Ovary (tissue), 3 donors: ENCODE data around the gene SLC44A4.

Experiments
- EP300 ChIP-seq: sonication (generic); formaldehyde crosslinking; IDR thresholded peaks from one replicate; pipeline ENCODE4 v1.6.1; 2017; ENCODE audit warnings: antibody characterized with exemption
- POLR2A ChIP-seq: fragments of 450-650 bp; IDR thresholded peaks from one replicate; pipeline ENCODE4 v1.6.1; 2017; ENCODE audit warnings: antibody characterized with exemption, mild to moderate bottlenecking, moderate library complexity
- TF ChIP-seq, protein P1 (sequence below), 3 donors: fragments of 450-650 bp in 2 of 3; fragments of 200-600 bp in 1 of 3; IDR thresholded peaks; one replicate each; pipeline versions ENCODE4 v1.5.1 to v1.8.0; 2016 to 2022; ENCODE audit warnings: antibody characterized with exemption in 3 of 3, mild to moderate bottlenecking in 1 of 3
- donor health status: DM: no; HTN: no; CAD: no.

DNA sequence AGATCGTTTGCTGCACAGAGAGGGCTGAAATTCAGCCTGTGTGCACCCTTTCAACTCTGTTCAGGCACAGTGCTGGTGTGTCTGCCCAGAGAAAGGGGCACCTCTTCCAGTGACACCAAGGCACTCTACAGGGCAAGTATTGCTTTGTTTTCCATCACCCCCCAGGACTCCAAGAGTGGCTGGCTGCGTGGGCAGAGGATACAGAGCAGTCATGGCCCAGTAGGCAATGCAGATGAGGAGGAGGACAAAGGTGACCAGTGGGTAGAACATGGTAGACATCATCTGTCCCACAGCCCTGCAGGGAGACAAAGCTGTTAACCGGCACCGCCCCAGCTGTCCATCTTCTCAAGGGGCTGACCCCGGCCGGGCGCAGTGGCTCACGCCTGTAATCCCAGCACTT lies 9.5 kb downstream of the SLC44A4 start:
- TF ChIP-seq, protein P1, sequence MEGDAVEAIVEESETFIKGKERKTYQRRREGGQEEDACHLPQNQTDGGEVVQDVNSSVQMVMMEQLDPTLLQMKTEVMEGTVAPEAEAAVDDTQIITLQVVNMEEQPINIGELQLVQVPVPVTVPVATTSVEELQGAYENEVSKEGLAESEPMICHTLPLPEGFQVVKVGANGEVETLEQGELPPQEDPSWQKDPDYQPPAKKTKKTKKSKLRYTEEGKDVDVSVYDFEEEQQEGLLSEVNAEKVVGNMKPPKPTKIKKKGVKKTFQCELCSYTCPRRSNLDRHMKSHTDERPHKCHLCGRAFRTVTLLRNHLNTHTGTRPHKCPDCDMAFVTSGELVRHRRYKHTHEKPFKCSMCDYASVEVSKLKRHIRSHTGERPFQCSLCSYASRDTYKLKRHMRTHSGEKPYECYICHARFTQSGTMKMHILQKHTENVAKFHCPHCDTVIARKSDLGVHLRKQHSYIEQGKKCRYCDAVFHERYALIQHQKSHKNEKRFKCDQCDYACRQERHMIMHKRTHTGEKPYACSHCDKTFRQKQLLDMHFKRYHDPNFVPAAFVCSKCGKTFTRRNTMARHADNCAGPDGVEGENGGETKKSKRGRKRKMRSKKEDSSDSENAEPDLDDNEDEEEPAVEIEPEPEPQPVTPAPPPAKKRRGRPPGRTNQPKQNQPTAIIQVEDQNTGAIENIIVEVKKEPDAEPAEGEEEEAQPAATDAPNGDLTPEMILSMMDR (IDR thresholded peaks at IDR 0.05): no peak
- TF ChIP-seq POLR2A (no peak), EP300 (no peak)
